Activated T-cell treated with anti-CD3 and anti-CD28 coated beads, Interleukin-2, amount 50 U/mL, for 24 hours (primary cell): Measurements from ENCODE around the gene APOBR.

Experiments
- DNase-seq: peaks from one replicate; pipeline ENCODE4 v3.0.0-alpha.2; 2020
- H3K27ac Mint-ChIP-seq: 2 replicates; pipeline ENCODE4 v1.8.0; 2020; ENCODE audit warnings: mild to moderate bottlenecking, mixed read lengths
- H3K27me3 Mint-ChIP-seq: 2 replicates; pipeline ENCODE4 v1.8.0; 2020; ENCODE audit warnings: mixed read lengths
- H3K36me3 Mint-ChIP-seq: 2 replicates; pipeline ENCODE4 v1.8.0; 2020; ENCODE audit warnings: low read depth, mixed read lengths
- H3K4me1 Mint-ChIP-seq: 2 replicates; pipeline ENCODE4 v1.8.0; 2020; ENCODE audit warnings: low read depth, mixed read lengths
- H3K4me3 Mint-ChIP-seq: 2 replicates; pipeline ENCODE4 v1.8.0; 2020; ENCODE audit warnings: mild to moderate bottlenecking, moderate library complexity, mixed read lengths
- H3K9me3 Mint-ChIP-seq: 2 replicates; pipeline ENCODE4 v1.8.0; 2020; ENCODE audit warnings: mixed read lengths

The APOBR gene

GRCh38 chr16:28548306-28548802 lies 53.9 kb downstream of the APOBR start:
- Mint-ChIP-seq H3K4me3 (no peak overlapping the region), H3K27me3 (no peaks in the 10 kb centered on the region), H3K4me1 (peaks cover 10% of the 10 kb centered on the region), H3K9me3 (no peaks in the 10 kb centered on the region), H3K36me3 (no peaks in the 10 kb centered on the region), H3K27ac (no peak overlapping the region)
- DNase-seq: no peak
